Erythroblast (primary cell): Measurements from ENCODE around the gene ARHGAP6.

Experiments used
- GATA1 ChIP-seq: IDR thresholded peaks from 2 replicates; pipeline ENCODE4 v1.6.1; 2011; ENCODE audit warnings: low read depth, mild to moderate bottlenecking, control low read depth, low read length, moderate library complexity
- POLR2A ChIP-seq: IDR thresholded peaks from 2 replicates; pipeline ENCODE4 v1.6.1; 2011; ENCODE audit warnings: mild to moderate bottlenecking, low read length

- TF ChIP-seq POLR2A (no peak), GATA1 (no peak)
These were observed 16.8 kb downstream of the ARHGAP6 start for GRCh38 chrX:11648705-11649519.
